ENCODE data around the gene TDRD7. TPM values are rescaled to one million over a fixed set of nuclear protein-coding genes. Genes with fewer than 3 reads are reported as not detected.

Gene TDRD7
- polyA plus RNA-seq, 1 experiment: 5.4 TPM

DNA sequence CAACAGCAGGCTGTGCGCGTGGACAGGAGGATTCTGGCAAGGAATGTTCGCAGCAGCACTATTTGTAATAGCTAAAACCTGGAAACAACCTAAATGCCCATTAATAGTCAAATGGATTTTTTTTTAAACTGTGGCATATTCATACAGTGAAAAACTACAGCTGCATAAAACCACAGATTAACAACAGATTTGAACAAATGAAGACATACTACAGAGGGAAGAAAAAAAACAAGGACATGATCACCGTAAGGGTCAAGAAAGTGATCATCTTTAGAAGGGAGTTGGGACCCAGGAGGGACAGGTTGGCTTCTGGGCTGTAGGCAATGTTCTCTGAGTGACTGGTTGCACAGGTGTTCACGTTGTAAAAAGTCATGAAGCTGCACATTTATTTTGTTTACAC is 88.4 kb downstream of the TDRD7 start:
- ChIA-PET POLR2A (no interaction called here), CTCF (interaction anchor here (1.0 to 3.9 kb wide), 4 partner anchors 9 to 113 kb away, joined by 3 to 20 read pairs (median 3); no protein-coding TSS in a partner anchor)
- Histone ChIP-seq H3K36me3 (ENCODE audit: control insufficient read depth, insufficient read depth, low read length) (0 out of 2 replicates have a peak, but pooled peaks cover 2% of the 10 kb centered on the region), H3K4me3 (ENCODE audit: low read depth, low read length) (no peak overlapping the region), H3K27me3 (ENCODE audit: control insufficient read depth, insufficient read depth, low read length) (peaks cover 33% of the 10 kb centered on the region)
- no peak for TF ChIP-seq CTCF (IDR thresholded peaks at IDR 0.05; ENCODE audit: insufficient read depth, low read depth, low read length)
- DNase-seq (ENCODE audit: low read depth): no peak

- 0 out of 2 replicates have a peak, but pooled peaks cover 2% of the 10 kb centered on the region for H3K36me3 ChIP-seq (ENCODE audit: control insufficient read depth, insufficient read depth, low read length)
- no peak overlapping the region; the same call in 1 of the 2 replicates for H3K4me3 ChIP-seq (ENCODE audit: low read depth, low read length)
- CTCF ChIA-PET: interaction anchor here (1.0 to 3.9 kb wide), 5 partner anchors 8 to 113 kb away, joined by 3 to 21 read pairs (median 3); no protein-coding TSS in a partner anchor
- H3K27me3 ChIP-seq (ENCODE audit: control insufficient read depth, insufficient read depth, low read length): peaks cover 38% of the 10 kb centered on the region
- POLR2A ChIA-PET: no interaction called here
- no peak for TF ChIP-seq CTCF (IDR thresholded peaks at IDR 0.05; ENCODE audit: insufficient read depth, low read depth, low read length)
- DNase-seq (ENCODE audit: low read depth): no peak
Observed at GRCh38 chr9:97500765-97501176, 88.9 kb downstream of the TDRD7 start.

- Histone ChIP-seq H3K27me3 (ENCODE audit: control insufficient read depth, insufficient read depth, low read length) (peaks cover 41% of the 10 kb centered on the region), H3K36me3 (ENCODE audit: control insufficient read depth, insufficient read depth, low read length) (no peaks in the 10 kb centered on the region), H3K4me3 (ENCODE audit: low read depth, low read length) (peak within 1 kb of the TSS; percentile 42)
- TF ChIP-seq CTCF (IDR thresholded peaks at IDR 0.05; ENCODE audit: insufficient read depth, low read depth, low read length): no peak
- no peak for DNase-seq (ENCODE audit: low read depth)
- POLR2A ChIA-PET: no interaction called here
- CTCF ChIA-PET: interaction anchor here (1.2 to 3.9 kb wide), 5 partner anchors 14 to 114 kb away, joined by 3 to 21 read pairs (median 3); no protein-coding TSS in a partner anchor
Observed at GRCh38 chr9:97501177-97501971, 89.5 kb downstream of the TDRD7 start, which contains the start of gene TMOD1. TMOD1 (plus strand) TSS chr9:97501666; CDS start chr9:97524189, 22,523 bp downstream.

DNA sequence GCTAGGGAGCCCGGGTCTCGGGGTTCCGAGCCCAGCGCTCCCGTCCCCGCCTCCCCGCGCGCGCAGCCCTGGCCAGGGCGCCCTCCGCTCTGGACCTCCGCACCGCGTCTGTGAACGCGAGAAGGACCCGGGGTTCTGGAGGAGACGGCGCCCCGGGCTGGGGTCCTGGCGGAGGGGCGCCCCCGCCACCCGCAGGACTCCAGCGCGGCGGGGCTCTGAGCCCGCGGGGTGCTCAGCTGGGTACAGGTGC is 90.0 kb downstream of the TDRD7 start:
- CTCF ChIA-PET: interaction anchor here (1.2 to 3.9 kb wide), 3 partner anchors 14 to 96 kb away, joined by 3 to 21 read pairs (median 20); no protein-coding TSS in a partner anchor
- Histone ChIP-seq H3K4me3 (ENCODE audit: low read depth, low read length) (peak overlapping the region; percentile 42), H3K27me3 (ENCODE audit: control insufficient read depth, insufficient read depth, low read length) (peaks cover 41% of the 10 kb centered on the region), H3K36me3 (ENCODE audit: control insufficient read depth, insufficient read depth, low read length) (no peaks in the 10 kb centered on the region)
- no peak for TF ChIP-seq CTCF (IDR thresholded peaks at IDR 0.05; ENCODE audit: insufficient read depth, low read depth, low read length)
- DNase-seq (ENCODE audit: low read depth): no peak
- POLR2A ChIA-PET: no interaction called here

- Histone ChIP-seq H3K27me3 (ENCODE audit: control insufficient read depth, insufficient read depth, low read length) (peaks cover 41% of the 10 kb centered on the region), H3K4me3 (ENCODE audit: low read depth, low read length) (peak overlapping the region; percentile 42), H3K36me3 (ENCODE audit: control insufficient read depth, insufficient read depth, low read length) (no peaks in the 10 kb centered on the region)
- CTCF ChIA-PET: interaction anchor here (0.6 to 3.9 kb wide), 8 partner anchors 9 to 290 kb away, joined by 3 to 21 read pairs (median 4); no protein-coding TSS in a partner anchor
- DNase-seq (ENCODE audit: low read depth): no peak
- no peak for TF ChIP-seq CTCF (IDR thresholded peaks at IDR 0.05; ENCODE audit: insufficient read depth, low read depth, low read length)
- POLR2A ChIA-PET: no interaction called here
Observed at GRCh38 chr9:97502222-97502983, 90.5 kb downstream of the TDRD7 start.
